HEK293 (cell line): ENCODE results near the gene PIM3.

Source experiments
- MZF1 ChIP-seq: fragments of 450-650 bp; formaldehyde crosslinking; IDR thresholded peaks from 2 replicates; pipeline ENCODE4 v1.5.1; 2017; ENCODE audit warnings: missing biosample characterization, missing genetic modification characterization, borderline replicate concordance
- SALL2 ChIP-seq: fragments of 450-650 bp; formaldehyde crosslinking; IDR thresholded peaks from 2 replicates; pipeline ENCODE4 v1.5.0; 2017; ENCODE audit warnings: missing biosample characterization, mild to moderate bottlenecking, missing genetic modification characterization, borderline replicate concordance
- SP3 ChIP-seq: fragments of 450-650 bp; formaldehyde crosslinking; IDR thresholded peaks from 2 replicates; pipeline ENCODE4 v1.5.1; 2016; ENCODE audit warnings: missing biosample characterization, missing genetic modification characterization
- YY2 ChIP-seq: fragments of 450-650 bp; formaldehyde crosslinking; IDR thresholded peaks from 2 replicates; pipeline ENCODE4 v1.5.1; 2016; ENCODE audit warnings: missing biosample characterization, missing genetic modification characterization
- ZBTB17 ChIP-seq: fragments of 450-650 bp; formaldehyde crosslinking; IDR thresholded peaks from 2 replicates; pipeline ENCODE4 v1.5.1; 2016; ENCODE audit warnings: missing biosample characterization, missing genetic modification characterization
- ZFP69B ChIP-seq: fragments of 450-650 bp; formaldehyde crosslinking; IDR thresholded peaks from 2 replicates; pipeline ENCODE4 v1.5.1; 2016; ENCODE audit warnings: missing biosample characterization, missing genetic modification characterization
- ZNF16 ChIP-seq: fragments of 450-650 bp; formaldehyde crosslinking; IDR thresholded peaks from 2 replicates; pipeline ENCODE4 v1.5.1; 2016; ENCODE audit warnings: low read depth, missing biosample characterization, missing genetic modification characterization
- ZNF184 ChIP-seq: fragments of 450-650 bp; IDR thresholded peaks from 2 replicates; pipeline ENCODE4 v1.5.1; 2018; ENCODE audit warnings: missing biosample characterization, mild to moderate bottlenecking, missing genetic modification characterization
- ZNF221 ChIP-seq: fragments of 450-650 bp; formaldehyde crosslinking; IDR thresholded peaks from 2 replicates; pipeline ENCODE4 v1.5.1; 2017; ENCODE audit warnings: missing biosample characterization, missing genetic modification characterization, borderline replicate concordance
- ZNF24 ChIP-seq: fragments of 450-650 bp; formaldehyde crosslinking; IDR thresholded peaks from 2 replicates; pipeline ENCODE4 v1.5.1; 2016; ENCODE audit warnings: missing biosample characterization, missing genetic modification characterization
- ZNF248 ChIP-seq: fragments of 450-650 bp; formaldehyde crosslinking; IDR thresholded peaks from 2 replicates; pipeline ENCODE4 v1.5.1; 2017; ENCODE audit warnings: missing biosample characterization, missing genetic modification characterization
- ZNF311 ChIP-seq: fragments of 450-650 bp; formaldehyde crosslinking; IDR thresholded peaks from 2 replicates; pipeline ENCODE4 v1.5.1; 2017; ENCODE audit warnings: missing biosample characterization, missing genetic modification characterization, borderline replicate concordance
- ZNF354C ChIP-seq: fragments of 450-650 bp; formaldehyde crosslinking; IDR thresholded peaks from 2 replicates; pipeline ENCODE4 v1.5.1; 2016; ENCODE audit warnings: missing biosample characterization, missing genetic modification characterization, low read depth, borderline replicate concordance
- ZNF394 ChIP-seq: fragments of 450-650 bp; formaldehyde crosslinking; IDR thresholded peaks from 2 replicates; pipeline ENCODE4 v1.5.1; 2016; ENCODE audit warnings: missing biosample characterization, missing genetic modification characterization, mild to moderate bottlenecking, moderate library complexity, borderline replicate concordance
- ZNF596 ChIP-seq: fragments of 450-650 bp; IDR thresholded peaks from 2 replicates; pipeline ENCODE4 v1.5.0; 2018; ENCODE audit warnings: missing biosample characterization, mild to moderate bottlenecking, missing genetic modification characterization, moderate library complexity
- ZNF707 ChIP-seq: fragments of 450-650 bp; formaldehyde crosslinking; IDR thresholded peaks from 2 replicates; pipeline ENCODE4 v1.5.1; 2016; ENCODE audit warnings: missing biosample characterization, missing genetic modification characterization
- ZNF747 ChIP-seq: fragments of 450-650 bp; formaldehyde crosslinking; IDR thresholded peaks from 2 replicates; pipeline ENCODE4 v1.5.1; 2016; ENCODE audit warnings: missing biosample characterization, missing genetic modification characterization
- ZNF768 ChIP-seq: fragments of 450-650 bp; formaldehyde crosslinking; IDR thresholded peaks from 2 replicates; pipeline ENCODE4 v1.5.1; 2018; ENCODE audit warnings: missing biosample characterization, mild to moderate bottlenecking, missing genetic modification characterization
- ZNF776 ChIP-seq: fragments of 450-650 bp; formaldehyde crosslinking; IDR thresholded peaks from 2 replicates; pipeline ENCODE4 v1.5.0; 2017; ENCODE audit warnings: missing biosample characterization, missing genetic modification characterization, borderline replicate concordance
- ZNF777 ChIP-seq: fragments of 450-650 bp; formaldehyde crosslinking; IDR thresholded peaks from 2 replicates; pipeline ENCODE4 v1.5.1; 2017; ENCODE audit warnings: missing biosample characterization, missing genetic modification characterization, borderline replicate concordance
- ZNF791 ChIP-seq: fragments of 450-650 bp; formaldehyde crosslinking; IDR thresholded peaks from 2 replicates; pipeline ENCODE4 v1.5.1; 2016; ENCODE audit warnings: missing biosample characterization, missing genetic modification characterization
- ZNF843 ChIP-seq: fragments of 450-650 bp; formaldehyde crosslinking; IDR thresholded peaks from 2 replicates; pipeline ENCODE4 v1.5.1; 2016; ENCODE audit warnings: missing biosample characterization, missing genetic modification characterization
- TF ChIP-seq, protein P1 (sequence below): fragments of 450-650 bp; formaldehyde crosslinking; IDR thresholded peaks from 2 replicates; pipeline ENCODE4 v1.5.1; 2016; ENCODE audit warnings: missing biosample characterization, missing genetic modification characterization, low read depth
- TF ChIP-seq, protein P2 (sequence below): fragments of 450-650 bp; formaldehyde crosslinking; IDR thresholded peaks from 2 replicates; pipeline ENCODE4 v1.5.1; 2017; ENCODE audit warnings: missing biosample characterization, missing genetic modification characterization
- TF ChIP-seq, protein P3 (sequence below): fragments of 450-650 bp; formaldehyde crosslinking; optimal IDR thresholded peaks from 2 replicates; pipeline ENCODE3; 2016; ENCODE audit warnings: missing biosample characterization, mild to moderate bottlenecking, missing genetic modification characterization
- TF ChIP-seq, protein P4 (sequence below): fragments of 450-650 bp; formaldehyde crosslinking; IDR thresholded peaks from 2 replicates; pipeline ENCODE4 v1.5.1; 2016; ENCODE audit warnings: missing biosample characterization, missing genetic modification characterization, borderline replicate concordance
- TF ChIP-seq, protein P5 (sequence below): fragments of 450-650 bp; formaldehyde crosslinking; IDR thresholded peaks from 2 replicates; pipeline ENCODE4 v1.5.0; 2017; ENCODE audit warnings: missing biosample characterization, missing genetic modification characterization, borderline replicate concordance
- TF ChIP-seq, protein P6 (sequence below): fragments of 450-650 bp; formaldehyde crosslinking; IDR thresholded peaks from 2 replicates; pipeline ENCODE4 v1.5.1; 2016; ENCODE audit warnings: missing biosample characterization, missing genetic modification characterization

The PIM3 gene

DNA sequence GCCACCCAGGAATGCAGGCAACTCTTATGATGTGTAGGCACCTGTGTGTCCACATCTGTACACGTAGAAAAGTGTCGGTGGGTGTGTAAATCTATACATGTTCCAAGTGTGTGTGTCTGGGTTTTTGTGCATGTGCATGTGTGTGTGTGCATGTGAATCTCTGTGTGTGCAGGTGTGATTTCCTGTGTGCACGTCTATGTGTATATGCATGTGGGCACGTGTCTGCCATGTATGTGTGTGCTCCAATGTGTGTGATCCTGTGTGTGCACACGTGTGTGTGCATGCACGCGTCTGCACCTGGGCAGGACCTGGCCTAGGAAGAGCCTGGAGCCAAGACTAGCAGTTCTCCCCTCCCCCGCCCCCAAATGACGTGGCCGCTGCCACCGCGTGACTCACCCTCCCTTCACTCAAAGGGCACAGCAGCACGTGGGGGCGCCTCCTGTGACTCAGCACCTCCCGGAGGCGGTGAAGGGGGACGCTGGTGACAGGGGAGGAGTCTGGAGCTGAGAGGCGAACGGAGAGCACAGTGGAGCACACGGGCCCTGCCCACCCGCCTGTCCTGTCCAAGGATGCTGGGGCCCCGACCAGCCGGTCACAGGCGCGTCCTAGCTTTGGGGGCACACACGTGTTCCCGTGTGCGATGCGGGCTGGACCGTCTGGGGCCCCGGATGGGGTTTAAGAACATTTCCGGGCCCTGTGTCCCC lies 10.1 kb downstream of the PIM3 start (continued):
- TF ChIP-seq, protein P1, sequence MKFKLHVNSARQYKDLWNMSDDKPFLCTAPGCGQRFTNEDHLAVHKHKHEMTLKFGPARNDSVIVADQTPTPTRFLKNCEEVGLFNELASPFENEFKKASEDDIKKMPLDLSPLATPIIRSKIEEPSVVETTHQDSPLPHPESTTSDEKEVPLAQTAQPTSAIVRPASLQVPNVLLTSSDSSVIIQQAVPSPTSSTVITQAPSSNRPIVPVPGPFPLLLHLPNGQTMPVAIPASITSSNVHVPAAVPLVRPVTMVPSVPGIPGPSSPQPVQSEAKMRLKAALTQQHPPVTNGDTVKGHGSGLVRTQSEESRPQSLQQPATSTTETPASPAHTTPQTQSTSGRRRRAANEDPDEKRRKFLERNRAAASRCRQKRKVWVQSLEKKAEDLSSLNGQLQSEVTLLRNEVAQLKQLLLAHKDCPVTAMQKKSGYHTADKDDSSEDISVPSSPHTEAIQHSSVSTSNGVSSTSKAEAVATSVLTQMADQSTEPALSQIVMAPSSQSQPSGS = peak; percentile 91
- TF ChIP-seq ZNF747 (no peak), ZNF707 (tag by site-specific recombination) (no peak), YY2 (tag by site-specific recombination) (no peak), ZNF16 (no peak), ZNF311 (tag by site-specific recombination) (no peak), ZNF394 (tag by site-specific recombination) (peak; percentile 43; the same call in 1 of the 2 replicates), ZNF248 (tag by site-specific recombination) (no peak), MZF1 (tag by site-specific recombination) (no peak), SALL2 (tag by site-specific recombination) (0 out of 2 replicates have a peak, but pooled peaks have one; percentile 55), ZNF791 (no peak), ZNF776 (no peak), ZNF777 (tag by site-specific recombination) (0 out of 2 replicates have a peak, but pooled peaks have one; percentile 22), ZNF24 (tag by site-specific recombination) (peak; percentile 91), ZNF843 (tag by site-specific recombination) (peak; percentile 68), SP3 (peak; percentile 84), ZNF596 (tag by site-specific recombination) (no peak), ZNF768 (no peak), ZNF184 (tag by site-specific recombination) (no peak), ZNF354C (tag by site-specific recombination) (no peak), ZBTB17 (tag by site-specific recombination) (peak; percentile 74), ZNF221 (no peak), ZFP69B (tag by site-specific recombination) (peak; percentile 90)
- TF ChIP-seq, protein P2, sequence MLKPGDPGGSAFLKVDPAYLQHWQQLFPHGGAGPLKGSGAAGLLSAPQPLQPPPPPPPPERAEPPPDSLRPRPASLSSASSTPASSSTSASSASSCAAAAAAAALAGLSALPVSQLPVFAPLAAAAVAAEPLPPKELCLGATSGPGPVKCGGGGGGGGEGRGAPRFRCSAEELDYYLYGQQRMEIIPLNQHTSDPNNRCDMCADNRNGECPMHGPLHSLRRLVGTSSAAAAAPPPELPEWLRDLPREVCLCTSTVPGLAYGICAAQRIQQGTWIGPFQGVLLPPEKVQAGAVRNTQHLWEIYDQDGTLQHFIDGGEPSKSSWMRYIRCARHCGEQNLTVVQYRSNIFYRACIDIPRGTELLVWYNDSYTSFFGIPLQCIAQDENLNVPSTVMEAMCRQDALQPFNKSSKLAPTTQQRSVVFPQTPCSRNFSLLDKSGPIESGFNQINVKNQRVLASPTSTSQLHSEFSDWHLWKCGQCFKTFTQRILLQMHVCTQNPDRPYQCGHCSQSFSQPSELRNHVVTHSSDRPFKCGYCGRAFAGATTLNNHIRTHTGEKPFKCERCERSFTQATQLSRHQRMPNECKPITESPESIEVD = no peak
- TF ChIP-seq, protein P3, sequence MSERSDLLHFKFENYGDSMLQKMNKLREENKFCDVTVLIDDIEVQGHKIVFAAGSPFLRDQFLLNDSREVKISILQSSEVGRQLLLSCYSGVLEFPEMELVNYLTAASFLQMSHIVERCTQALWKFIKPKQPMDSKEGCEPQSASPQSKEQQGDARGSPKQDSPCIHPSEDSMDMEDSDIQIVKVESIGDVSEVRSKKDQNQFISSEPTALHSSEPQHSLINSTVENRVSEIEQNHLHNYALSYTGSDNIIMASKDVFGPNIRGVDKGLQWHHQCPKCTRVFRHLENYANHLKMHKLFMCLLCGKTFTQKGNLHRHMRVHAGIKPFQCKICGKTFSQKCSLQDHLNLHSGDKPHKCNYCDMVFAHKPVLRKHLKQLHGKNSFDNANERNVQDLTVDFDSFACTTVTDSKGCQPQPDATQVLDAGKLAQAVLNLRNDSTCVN (tag by site-specific recombination) = peak; percentile 84
- TF ChIP-seq, protein P4, sequence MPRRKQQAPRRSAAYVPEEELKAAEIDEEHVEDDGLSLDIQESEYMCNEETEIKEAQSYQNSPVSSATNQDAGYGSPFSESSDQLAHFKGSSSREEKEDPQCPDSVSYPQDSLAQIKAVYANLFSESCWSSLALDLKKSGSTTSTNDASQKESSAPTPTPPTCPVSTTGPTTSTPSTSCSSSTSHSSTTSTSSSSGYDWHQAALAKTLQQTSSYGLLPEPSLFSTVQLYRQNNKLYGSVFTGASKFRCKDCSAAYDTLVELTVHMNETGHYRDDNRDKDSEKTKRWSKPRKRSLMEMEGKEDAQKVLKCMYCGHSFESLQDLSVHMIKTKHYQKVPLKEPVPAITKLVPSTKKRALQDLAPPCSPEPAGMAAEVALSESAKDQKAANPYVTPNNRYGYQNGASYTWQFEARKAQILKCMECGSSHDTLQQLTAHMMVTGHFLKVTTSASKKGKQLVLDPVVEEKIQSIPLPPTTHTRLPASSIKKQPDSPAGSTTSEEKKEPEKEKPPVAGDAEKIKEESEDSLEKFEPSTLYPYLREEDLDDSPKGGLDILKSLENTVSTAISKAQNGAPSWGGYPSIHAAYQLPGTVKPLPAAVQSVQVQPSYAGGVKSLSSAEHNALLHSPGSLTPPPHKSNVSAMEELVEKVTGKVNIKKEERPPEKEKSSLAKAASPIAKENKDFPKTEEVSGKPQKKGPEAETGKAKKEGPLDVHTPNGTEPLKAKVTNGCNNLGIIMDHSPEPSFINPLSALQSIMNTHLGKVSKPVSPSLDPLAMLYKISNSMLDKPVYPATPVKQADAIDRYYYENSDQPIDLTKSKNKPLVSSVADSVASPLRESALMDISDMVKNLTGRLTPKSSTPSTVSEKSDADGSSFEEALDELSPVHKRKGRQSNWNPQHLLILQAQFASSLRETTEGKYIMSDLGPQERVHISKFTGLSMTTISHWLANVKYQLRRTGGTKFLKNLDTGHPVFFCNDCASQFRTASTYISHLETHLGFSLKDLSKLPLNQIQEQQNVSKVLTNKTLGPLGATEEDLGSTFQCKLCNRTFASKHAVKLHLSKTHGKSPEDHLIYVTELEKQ (tag by site-specific recombination) = peak; percentile 92
- TF ChIP-seq, protein P5, sequence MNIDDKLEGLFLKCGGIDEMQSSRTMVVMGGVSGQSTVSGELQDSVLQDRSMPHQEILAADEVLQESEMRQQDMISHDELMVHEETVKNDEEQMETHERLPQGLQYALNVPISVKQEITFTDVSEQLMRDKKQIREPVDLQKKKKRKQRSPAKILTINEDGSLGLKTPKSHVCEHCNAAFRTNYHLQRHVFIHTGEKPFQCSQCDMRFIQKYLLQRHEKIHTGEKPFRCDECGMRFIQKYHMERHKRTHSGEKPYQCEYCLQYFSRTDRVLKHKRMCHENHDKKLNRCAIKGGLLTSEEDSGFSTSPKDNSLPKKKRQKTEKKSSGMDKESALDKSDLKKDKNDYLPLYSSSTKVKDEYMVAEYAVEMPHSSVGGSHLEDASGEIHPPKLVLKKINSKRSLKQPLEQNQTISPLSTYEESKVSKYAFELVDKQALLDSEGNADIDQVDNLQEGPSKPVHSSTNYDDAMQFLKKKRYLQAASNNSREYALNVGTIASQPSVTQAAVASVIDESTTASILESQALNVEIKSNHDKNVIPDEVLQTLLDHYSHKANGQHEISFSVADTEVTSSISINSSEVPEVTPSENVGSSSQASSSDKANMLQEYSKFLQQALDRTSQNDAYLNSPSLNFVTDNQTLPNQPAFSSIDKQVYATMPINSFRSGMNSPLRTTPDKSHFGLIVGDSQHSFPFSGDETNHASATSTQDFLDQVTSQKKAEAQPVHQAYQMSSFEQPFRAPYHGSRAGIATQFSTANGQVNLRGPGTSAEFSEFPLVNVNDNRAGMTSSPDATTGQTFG = no peak
- TF ChIP-seq, protein P6, sequence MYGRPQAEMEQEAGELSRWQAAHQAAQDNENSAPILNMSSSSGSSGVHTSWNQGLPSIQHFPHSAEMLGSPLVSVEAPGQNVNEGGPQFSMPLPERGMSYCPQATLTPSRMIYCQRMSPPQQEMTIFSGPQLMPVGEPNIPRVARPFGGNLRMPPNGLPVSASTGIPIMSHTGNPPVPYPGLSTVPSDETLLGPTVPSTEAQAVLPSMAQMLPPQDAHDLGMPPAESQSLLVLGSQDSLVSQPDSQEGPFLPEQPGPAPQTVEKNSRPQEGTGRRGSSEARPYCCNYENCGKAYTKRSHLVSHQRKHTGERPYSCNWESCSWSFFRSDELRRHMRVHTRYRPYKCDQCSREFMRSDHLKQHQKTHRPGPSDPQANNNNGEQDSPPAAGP (tag by site-specific recombination) = peak; percentile 100
